GM21423 (cell line): ENCODE measurements around the gene IFNL3.
"Not testable (repeated sequence)": the region's sequence is repeated elsewhere in the genome, so short reads cannot be mapped to it uniquely, and the experiment has no call there.

Source experiments
- ATAC-seq: cut with Tn5 transposase; IDR thresholded peaks from one replicate; pipeline ENCODE4 v1.9.1; 2021; ENCODE audit warnings: mild to moderate bottlenecking, moderate library complexity; ENCODE audit not compliant: unreplicated experiment

The IFNL3 gene

GRCh38 chr19:39218230-39219007, 26.4 kb downstream of the IFNL3 start:
- no peak for ATAC-seq

- ATAC-seq, result no peak
Measured at GRCh38 chr19:39217094-39217493, 27.7 kb downstream of the IFNL3 start.

GRCh38 chr19:39215323-39215722, 29.5 kb downstream of the IFNL3 start:
- not testable (repeated sequence) for ATAC-seq

GRCh38 chr19:39212375-39212742, 32.4 kb downstream of the IFNL3 start:
- no peak for ATAC-seq

GRCh38 chr19:39211731-39212374, 33.0 kb downstream of the IFNL3 start:
- ATAC-seq, result no peak

GRCh38 chr19:39209196-39209595, 35.6 kb downstream of the IFNL3 start:
- no peak for ATAC-seq

GRCh38 chr19:39208175-39208795, 36.5 kb downstream of the IFNL3 start:
- no peak for ATAC-seq

GRCh38 chr19:39207293-39207836, 37.4 kb downstream of the IFNL3 start:
- no peak for ATAC-seq

- ATAC-seq, result no peak
Measured at GRCh38 chr19:39206122-39206521, 38.7 kb downstream of the IFNL3 start.

- ATAC-seq, result no peak
Measured at GRCh38 chr19:39205449-39205764, 39.4 kb downstream of the IFNL3 start.

GRCh38 chr19:39203372-39204341, 41.1 kb downstream of the IFNL3 start, which contains the start of gene SYCN:
SYCN (minus strand) TSS chr19:39204263; CDS start chr19:39204254, 9 bp downstream.
- ATAC-seq, result no peak

- ATAC-seq, result no peak
Measured at GRCh38 chr19:39202998-39203355, 41.8 kb downstream of the IFNL3 start.

- no peak for ATAC-seq
Measured at GRCh38 chr19:39200803-39201115, 44.0 kb downstream of the IFNL3 start.

GRCh38 chr19:39200066-39200802, 44.6 kb downstream of the IFNL3 start:
- ATAC-seq, result no peak

- ATAC-seq, result no peak
Measured at GRCh38 chr19:39199025-39199424, 45.8 kb downstream of the IFNL3 start.

GRCh38 chr19:39197808-39198207, 47.0 kb downstream of the IFNL3 start:
- ATAC-seq, result no peak

GRCh38 chr19:39196860-39197562, 47.8 kb downstream of the IFNL3 start, which contains the start of gene NCCRP1:
NCCRP1 (plus strand) TSS chr19:39196964; CDS start chr19:39196983, 19 bp downstream.
- ATAC-seq, result no peak

- no peak for ATAC-seq
Measured at GRCh38 chr19:39196320-39196719, 48.5 kb downstream of the IFNL3 start.

GRCh38 chr19:39195755-39196154, 49.1 kb downstream of the IFNL3 start:
- ATAC-seq, result no peak
